ENCODE data around the gene LCE3B. TPM values are rescaled to one million over a fixed set of nuclear protein-coding genes. Genes with fewer than 3 reads are reported as not detected.

The LCE3B gene
- total RNA-seq, 3 donors from 2014 or later = not detected

DNA sequence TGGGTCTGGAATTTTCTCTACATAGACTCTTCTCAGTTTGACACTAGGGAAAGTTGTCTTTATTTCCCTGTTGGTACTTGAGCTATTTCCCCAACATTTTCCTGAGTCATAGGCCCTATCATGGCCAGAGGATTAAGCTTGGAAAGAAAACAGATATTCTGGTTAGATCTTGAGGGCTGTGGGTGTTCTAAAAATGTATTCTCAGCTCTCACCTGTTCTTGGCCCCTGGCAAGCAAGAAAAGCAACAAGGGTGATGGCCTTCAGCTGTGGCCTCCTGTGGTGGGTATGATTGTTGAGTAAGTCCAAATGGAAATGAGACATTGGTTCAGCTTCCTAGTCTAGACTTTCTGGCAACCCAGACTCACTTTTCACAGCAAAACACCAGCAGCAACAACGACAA lies 26.7 kb downstream of the LCE3B start:
- H3K27me3 ChIP-seq = no peaks in the 10 kb centered on the region
- intact Hi-C loops (cut with DNase I; ENCODE audit: low total_unique reads) = no loop called here
- H3K36me3 ChIP-seq = no peaks in the 10 kb centered on the region
- DNase-seq (ENCODE audit: low spot score in 2 of 2) = no peak
- TF ChIP-seq POLR2A (IDR thresholded peaks at IDR 0.05) = no peak
- TF ChIP-seq, protein P1, sequence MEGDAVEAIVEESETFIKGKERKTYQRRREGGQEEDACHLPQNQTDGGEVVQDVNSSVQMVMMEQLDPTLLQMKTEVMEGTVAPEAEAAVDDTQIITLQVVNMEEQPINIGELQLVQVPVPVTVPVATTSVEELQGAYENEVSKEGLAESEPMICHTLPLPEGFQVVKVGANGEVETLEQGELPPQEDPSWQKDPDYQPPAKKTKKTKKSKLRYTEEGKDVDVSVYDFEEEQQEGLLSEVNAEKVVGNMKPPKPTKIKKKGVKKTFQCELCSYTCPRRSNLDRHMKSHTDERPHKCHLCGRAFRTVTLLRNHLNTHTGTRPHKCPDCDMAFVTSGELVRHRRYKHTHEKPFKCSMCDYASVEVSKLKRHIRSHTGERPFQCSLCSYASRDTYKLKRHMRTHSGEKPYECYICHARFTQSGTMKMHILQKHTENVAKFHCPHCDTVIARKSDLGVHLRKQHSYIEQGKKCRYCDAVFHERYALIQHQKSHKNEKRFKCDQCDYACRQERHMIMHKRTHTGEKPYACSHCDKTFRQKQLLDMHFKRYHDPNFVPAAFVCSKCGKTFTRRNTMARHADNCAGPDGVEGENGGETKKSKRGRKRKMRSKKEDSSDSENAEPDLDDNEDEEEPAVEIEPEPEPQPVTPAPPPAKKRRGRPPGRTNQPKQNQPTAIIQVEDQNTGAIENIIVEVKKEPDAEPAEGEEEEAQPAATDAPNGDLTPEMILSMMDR (IDR thresholded peaks at IDR 0.05) = no peak
- no peak for TF ChIP-seq POLR2AphosphoS5 (IDR thresholded peaks at IDR 0.05)
- peaks cover 0 to 11% of the 10 kb centered on the region in 2 donors for H3K9me3 ChIP-seq
- no peak overlapping the region for H3K4me3 ChIP-seq
- H3K27ac ChIP-seq = no peak overlapping the region
- no peaks in the 10 kb centered on the region for H3K4me1 ChIP-seq

DNA sequence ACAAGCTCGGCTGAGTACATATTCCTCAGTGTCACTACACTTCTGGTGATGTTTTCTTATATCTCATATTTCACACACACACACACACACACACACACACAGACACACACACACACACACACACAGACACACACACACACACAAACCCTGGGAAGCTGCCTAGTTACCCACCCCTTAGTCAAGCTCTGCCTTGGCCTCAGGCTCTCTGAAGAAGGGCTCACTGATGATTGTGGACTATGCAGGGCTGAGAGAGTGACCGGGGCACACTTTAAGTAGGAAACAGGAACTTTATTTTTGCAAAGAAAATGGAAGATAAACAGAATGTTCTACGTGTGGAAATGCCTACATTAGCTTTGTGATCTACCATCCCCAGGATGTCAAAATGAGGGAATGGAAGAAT lies 30.3 kb downstream of the LCE3B start:
- DNase-seq (ENCODE audit: low spot score in 2 of 2) = no peak
- intact Hi-C loops (cut with DNase I; ENCODE audit: low total_unique reads) = no loop called here
- no peaks in the 10 kb centered on the region for H3K36me3 ChIP-seq
- H3K4me3 ChIP-seq = no peak overlapping the region
- no peaks in the 10 kb centered on the region for H3K4me1 ChIP-seq
- peaks cover 0 to 3% of the 10 kb centered on the region in 2 donors for H3K9me3 ChIP-seq
- no peaks in the 10 kb centered on the region for H3K27me3 ChIP-seq
- TF ChIP-seq POLR2A (IDR thresholded peaks at IDR 0.05) = no peak
- no peak for TF ChIP-seq POLR2AphosphoS5 (IDR thresholded peaks at IDR 0.05)
- TF ChIP-seq, protein P1 (IDR thresholded peaks at IDR 0.05) = no peak
- H3K27ac ChIP-seq = no peak overlapping the region

DNA sequence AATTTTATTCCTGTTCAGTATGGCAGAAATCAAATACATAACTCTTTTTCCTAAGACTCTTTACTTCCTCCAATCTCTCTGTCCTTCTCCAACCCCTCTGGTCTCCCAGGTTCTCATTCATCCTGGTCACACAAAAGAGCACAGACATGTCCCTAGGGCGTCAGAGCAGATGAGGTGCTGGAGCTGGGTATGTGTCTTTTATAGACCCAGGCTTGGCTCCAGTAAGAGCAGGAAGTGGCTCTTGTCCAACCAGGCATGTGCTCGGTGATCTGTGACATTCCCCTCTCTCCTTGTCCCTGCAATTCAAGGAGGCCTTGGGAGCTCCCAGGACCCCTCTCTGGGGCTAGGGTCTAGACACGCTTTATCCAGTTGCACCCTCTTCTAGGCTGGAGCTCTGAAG lies 31.5 kb downstream of the LCE3B start:
- no peaks in the 10 kb centered on the region for H3K27me3 ChIP-seq
- H3K4me1 ChIP-seq = no peaks in the 10 kb centered on the region
- H3K27ac ChIP-seq = no peak overlapping the region
- no peaks in the 10 kb centered on the region for H3K9me3 ChIP-seq
- intact Hi-C loops (cut with DNase I; ENCODE audit: low total_unique reads) = no loop called here
- no peak for DNase-seq (ENCODE audit: low spot score in 2 of 2)
- no peaks in the 10 kb centered on the region for H3K36me3 ChIP-seq
- TF ChIP-seq POLR2A (IDR thresholded peaks at IDR 0.05) (no peak), POLR2AphosphoS5 (IDR thresholded peaks at IDR 0.05) (no peak)
- TF ChIP-seq, protein P1 (IDR thresholded peaks at IDR 0.05) = no peak
- no peak overlapping the region for H3K4me3 ChIP-seq

DNA sequence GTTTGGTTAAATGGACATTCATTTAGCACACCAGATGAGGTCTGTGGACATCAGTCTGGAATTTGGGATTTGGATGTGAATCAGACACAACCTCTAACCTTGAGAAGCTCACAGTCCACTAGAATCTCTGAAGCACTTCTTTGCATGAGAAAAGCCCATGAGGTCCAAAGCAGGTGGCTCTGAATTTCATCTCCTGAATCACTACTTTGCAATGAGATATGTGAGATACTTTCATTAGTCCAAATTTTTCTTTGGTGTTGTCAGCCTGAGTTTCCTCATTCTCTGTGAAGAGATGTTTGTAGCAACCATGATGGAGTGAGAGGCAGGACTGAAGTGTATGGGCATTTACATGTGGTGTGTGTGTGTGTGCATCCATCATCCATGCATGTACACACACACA lies 33.0 kb downstream of the LCE3B start:
- Histone ChIP-seq H3K9me3 (no peaks in the 10 kb centered on the region), H3K4me3 (no peak overlapping the region), H3K4me1 (no peaks in the 10 kb centered on the region), H3K36me3 (no peaks in the 10 kb centered on the region), H3K27ac (no peak overlapping the region), H3K27me3 (no peaks in the 10 kb centered on the region)
- DNase-seq (ENCODE audit: low spot score in 2 of 2) = no peak
- intact Hi-C loops (cut with DNase I; ENCODE audit: low total_unique reads) = no loop called here
- TF ChIP-seq POLR2A (IDR thresholded peaks at IDR 0.05) = no peak
- no peak for TF ChIP-seq POLR2AphosphoS5 (IDR thresholded peaks at IDR 0.05)
- TF ChIP-seq, protein P1 (IDR thresholded peaks at IDR 0.05) = no peak

DNA sequence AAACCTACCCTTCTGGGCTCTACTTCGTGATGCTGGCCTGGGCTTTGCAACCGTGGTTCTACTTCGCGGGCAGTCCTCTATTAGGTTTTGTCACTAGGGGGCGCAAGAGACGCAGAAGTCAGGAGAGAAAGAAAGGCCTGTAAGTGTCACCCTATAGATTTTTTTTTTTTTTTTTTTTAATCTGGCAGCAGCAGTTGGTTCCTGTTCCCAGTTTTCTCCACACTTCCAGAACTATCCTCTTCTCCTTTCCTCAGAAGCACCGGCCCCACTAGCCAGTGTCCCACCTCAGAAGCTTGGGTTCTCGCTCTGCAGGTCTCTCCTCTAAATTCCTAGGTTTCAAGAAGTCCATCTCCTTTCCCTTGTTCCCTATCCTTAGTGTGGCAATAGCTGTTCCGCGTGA lies 40.5 kb downstream of the LCE3B start:
- Histone ChIP-seq H3K9me3 (no peaks in the 10 kb centered on the region), H3K27me3 (no peaks in the 10 kb centered on the region), H3K4me1 (no peaks in the 10 kb centered on the region), H3K4me3 (no peak overlapping the region), H3K36me3 (no peaks in the 10 kb centered on the region), H3K27ac (no peak overlapping the region)
- no peak for DNase-seq (ENCODE audit: low spot score in 2 of 2)
- TF ChIP-seq POLR2A (IDR thresholded peaks at IDR 0.05) = no peak
- TF ChIP-seq, protein P1 (IDR thresholded peaks at IDR 0.05) = peak in 1 of 3 donors; percentile 21
- no peak for TF ChIP-seq POLR2AphosphoS5 (IDR thresholded peaks at IDR 0.05)
- intact Hi-C loops (cut with DNase I; ENCODE audit: low total_unique reads) = no loop called here
